ENCODE results near the gene EMILIN1. TPM values are rescaled to one million over a fixed set of nuclear protein-coding genes. Genes with fewer than 3 reads are reported as not detected.

EMILIN1 gene
- 6.1 and 11.0 TPM in 2 replicates for total RNA-seq (2014; rRNA removed)
- 6.5 TPM for polyA plus RNA-seq (2012)

DNA sequence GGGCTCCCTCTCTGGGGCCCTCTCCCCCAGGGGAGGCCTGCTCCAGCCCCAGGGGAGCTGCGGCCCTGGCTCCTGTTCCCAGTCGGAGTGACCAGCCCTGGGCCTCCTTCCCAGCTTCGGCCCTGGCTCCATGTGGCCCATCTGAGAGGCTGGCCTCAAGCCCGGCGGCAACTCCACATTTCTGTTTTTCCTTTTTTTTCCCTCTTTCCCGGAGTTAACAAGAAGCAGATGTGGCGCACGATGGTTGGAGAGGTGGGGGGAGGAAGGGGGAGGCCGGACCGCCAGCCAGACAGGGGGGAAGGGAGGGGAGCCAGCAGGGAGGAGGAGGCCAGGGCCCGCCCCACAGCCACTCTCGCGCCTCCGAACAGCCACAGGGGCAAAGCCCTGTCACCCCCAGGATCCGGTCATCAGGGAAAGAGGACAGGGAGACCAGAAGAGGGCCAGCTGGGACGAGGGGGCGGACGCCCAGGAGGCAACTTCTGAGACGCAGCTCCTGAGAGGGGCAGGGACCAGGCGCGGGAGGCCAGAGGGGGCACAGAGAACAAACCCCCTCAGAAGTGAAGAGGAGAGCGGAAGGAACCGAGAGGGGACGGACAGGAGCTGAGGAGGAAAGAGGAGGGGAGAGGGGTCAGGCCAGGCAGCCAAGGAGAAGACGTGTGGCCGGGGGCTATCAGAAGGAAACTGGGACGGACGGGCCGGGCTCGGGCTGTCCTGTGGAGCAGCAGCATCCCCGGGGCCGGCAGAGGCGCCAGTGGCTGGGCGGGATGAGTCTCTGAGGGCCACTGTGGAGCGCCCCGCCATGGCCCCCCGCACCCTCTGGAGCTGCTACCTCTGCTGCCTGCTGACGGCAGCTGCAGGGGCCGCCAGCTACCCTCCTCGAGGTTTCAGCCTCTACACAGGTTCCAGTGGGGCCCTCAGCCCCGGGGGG lies at the start of gene EMILIN1:
TSS of gene EMILIN1 (plus strand) at position 349 of the 928 bp plus-strand sequence. CDS start at position 800, 451 bp downstream.
- DNase-seq (ENCODE audit: low read depth), result no peak

GRCh38 chr2:27029051-27029450 lies 49.4 kb upstream of the EMILIN1 start:
- DNase-seq (ENCODE audit: low read depth), result no peak

GRCh38 chr2:27032495-27033252 lies 45.7 kb upstream of the EMILIN1 start, which contains the start of gene TMEM214:
Gene TMEM214, plus strand, starts transcription at chr2:27032965. Its CDS starts 51 bp downstream, at chr2:27033016.
- peak; percentile 81 for DNase-seq (ENCODE audit: low read depth)

- no peak for DNase-seq (ENCODE audit: low read depth)
Measured at GRCh38 chr2:27033253-27033852, 45.1 kb upstream of the EMILIN1 start.

DNA sequence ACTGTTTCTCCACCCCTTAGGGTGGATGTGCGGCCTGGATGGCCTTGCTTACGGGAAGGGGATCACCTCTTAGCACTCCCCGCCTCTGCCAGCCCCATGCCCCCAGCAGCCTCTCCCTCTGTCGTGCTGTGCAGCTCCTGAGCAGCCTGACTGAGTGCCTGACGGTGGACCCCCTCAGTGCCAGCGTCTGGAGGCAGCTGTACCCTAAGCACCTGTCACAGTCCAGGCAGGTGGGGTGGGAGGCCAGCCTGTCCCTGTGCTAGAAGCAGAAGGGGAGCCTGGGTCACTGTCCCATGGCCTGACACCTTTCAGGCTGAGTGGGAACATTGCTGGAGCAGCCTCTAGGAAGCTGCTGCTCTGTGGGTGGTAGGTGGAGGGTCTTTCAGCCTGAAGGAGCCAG lies 40.4 kb upstream of the EMILIN1 start:
- DNase-seq (ENCODE audit: low read depth), result no peak

DNA sequence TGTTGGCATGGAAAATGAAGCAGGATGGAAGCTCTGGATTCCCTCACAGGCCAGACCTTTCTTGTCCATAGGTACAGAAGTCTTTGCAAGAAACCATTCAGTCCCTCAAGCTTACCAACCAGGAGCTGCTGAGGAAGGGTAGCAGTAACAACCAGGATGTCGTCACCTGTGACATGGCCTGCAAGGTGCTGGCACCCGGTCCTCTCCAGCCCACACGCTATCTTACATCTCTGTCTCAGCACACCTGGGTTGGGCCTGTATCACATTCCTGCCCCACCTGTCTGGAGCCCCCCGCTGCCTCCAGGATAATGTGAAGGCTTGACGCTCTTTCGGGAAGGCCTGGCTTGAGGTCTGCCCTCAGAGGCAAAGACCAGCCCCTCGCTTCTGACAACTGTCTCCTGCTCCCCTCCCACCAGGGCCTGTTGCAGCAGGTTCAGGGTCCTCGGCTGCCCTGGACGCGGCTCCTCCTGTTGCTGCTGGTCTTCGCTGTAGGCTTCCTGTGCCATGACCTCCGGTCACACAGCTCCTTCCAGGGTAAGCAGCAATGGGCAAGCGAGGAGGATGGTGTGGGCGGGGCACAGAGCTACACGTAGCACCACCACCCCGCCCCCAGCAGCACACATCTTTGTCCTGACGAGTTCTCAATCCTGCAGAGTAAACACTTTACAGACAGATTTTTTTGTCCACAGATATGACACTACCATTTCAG lies 39.6 kb upstream of the EMILIN1 start:
- DNase-seq (ENCODE audit: low read depth), result no peak

GRCh38 chr2:27039426-27039825 lies 39.0 kb upstream of the EMILIN1 start:
- no peak for DNase-seq (ENCODE audit: low read depth)

DNA sequence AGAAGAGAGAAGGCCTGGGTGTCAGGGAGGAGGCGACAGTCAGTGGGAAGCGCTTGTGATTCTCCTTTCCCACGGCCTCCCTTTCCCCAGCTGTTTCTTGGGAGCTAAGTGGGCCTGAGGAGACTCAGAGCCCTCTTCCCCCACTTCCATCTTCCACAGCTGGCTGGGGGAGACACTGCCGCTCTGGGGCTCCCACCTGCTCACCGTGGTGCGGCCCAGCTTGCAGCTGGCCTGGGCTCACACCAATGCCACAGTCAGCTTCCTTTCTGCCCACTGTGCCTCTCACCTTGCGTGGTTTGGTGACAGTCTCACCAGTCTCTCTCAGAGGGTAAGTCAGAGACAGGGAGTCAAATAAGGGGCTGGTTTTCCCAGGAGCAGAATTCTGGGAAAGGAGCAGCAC lies 38.5 kb upstream of the EMILIN1 start:
- DNase-seq (ENCODE audit: low read depth), result no peak

DNA sequence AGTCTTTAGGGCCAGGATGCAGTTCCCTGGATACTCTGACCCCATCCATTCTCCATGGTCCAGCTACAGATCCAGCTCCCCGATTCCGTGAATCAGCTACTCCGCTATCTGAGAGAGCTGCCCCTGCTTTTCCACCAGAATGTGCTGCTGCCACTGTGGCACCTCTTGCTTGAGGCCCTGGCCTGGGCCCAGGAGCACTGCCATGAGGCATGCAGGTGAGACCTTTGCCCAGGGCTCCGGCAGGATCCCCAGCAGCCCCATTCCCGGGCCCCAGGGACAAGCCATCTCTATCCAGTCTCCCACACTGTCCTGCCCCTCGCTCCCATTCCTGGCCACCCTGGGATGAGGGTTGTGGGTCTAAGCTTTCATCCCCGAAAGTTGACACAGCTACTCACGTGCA lies 38.1 kb upstream of the EMILIN1 start:
- DNase-seq (ENCODE audit: low read depth), result no peak

GRCh38 chr2:27041752-27042151 lies 36.7 kb upstream of the EMILIN1 start:
- DNase-seq (ENCODE audit: low read depth), result no peak

- DNase-seq (ENCODE audit: low read depth), result no peak
Measured at GRCh38 chr2:27042159-27042661, 36.2 kb upstream of the EMILIN1 start.

GRCh38 chr2:27042985-27043634 lies 35.3 kb upstream of the EMILIN1 start:
- peak; percentile 46 for DNase-seq (ENCODE audit: low read depth)

DNA sequence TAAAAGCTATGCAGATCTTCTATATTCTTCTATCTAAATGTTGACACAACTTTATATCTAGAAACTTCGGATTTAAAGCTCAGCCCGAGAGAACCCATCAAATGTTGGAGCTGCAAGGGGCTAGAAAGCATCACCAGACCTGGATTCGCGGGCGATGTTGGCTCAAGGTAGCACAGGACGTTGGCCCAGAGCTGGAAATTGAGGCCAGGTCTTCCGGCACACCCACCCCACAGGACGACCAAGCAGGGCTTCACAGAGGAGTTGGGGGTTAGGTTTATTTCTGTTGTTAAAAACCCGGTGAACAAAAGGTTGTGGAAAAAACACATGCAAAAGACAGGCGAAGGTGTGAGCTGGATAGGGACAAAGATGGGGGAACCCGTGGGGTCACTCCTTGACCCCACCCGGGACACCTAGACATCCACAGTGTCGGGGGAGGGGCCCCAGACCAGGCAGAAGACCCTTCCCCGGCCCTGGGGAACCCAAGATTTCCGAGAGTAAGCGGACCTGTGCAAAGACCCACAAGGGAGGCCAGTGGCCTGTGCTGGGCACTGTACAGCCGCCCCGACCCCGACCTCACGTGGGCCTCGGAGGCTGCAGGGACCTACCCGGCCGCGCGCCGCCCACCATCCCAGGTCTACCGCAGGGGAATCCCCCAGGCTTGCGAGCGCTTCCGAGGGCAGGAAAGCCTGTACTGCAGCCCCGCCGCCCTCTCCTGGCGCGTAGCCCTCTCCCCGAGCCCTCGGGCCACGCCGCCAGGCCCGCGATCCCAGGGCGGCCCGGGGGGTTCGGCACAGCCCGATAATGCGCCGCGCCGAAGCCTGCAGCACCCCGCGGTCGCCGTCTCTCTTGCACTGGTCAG lies 28.8 kb upstream of the EMILIN1 start:
- DNase-seq (ENCODE audit: low read depth), result no peak

- peak; percentile 95 for DNase-seq (ENCODE audit: low read depth)
Measured at GRCh38 chr2:27050281-27050995, 28.0 kb upstream of the EMILIN1 start.

- DNase-seq (ENCODE audit: low read depth), result peak; percentile 88
Measured at GRCh38 chr2:27050996-27051901, 27.2 kb upstream of the EMILIN1 start, which contains the start of gene AGBL5. Gene AGBL5, plus strand, starts transcription at chr2:27051668. Its CDS starts 1,291 bp downstream, at chr2:27052959.

DNA sequence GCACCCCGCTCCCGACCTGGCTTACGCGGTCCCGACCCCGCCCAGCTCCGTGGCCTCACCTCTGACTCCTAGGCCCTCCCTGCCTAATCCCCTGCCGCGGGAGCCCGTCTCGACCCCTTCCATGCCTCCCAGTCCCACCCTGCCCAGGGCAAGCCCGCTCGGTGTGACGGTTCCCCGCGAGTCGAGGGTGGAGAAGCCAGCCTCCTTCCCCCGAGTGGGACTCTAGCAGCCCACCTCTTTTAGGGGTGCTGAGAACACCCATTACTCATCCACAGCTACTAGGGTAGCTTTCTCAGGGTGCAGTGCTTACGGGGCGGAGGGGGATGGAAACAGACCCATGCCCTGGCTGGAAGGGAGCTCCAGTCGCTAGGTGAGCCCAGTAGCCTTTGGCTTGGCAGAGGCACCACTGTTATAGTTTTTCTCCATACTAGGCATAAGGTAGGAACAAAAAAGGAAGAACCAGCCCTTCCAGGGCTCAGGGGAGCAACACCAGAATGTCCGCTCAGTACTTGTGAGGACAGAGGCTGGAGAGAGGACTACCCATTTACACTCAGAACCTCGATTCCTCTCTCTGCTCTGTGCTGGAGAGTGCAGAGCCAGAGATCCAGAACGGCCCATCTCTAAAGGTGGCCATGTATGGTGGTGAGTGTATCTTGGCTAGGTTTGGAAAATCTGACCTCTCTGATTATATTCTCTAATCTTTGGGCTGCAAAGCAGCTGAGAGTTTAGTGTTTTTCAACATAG lies 26.3 kb upstream of the EMILIN1 start:
- no peak for DNase-seq (ENCODE audit: low read depth)

GRCh38 chr2:27053321-27053720 lies 25.1 kb upstream of the EMILIN1 start:
- no peak for DNase-seq (ENCODE audit: low read depth)
